ENCODE results near the gene PPARA.
"Not testable (repeated sequence)": the region's sequence is repeated elsewhere in the genome, so short reads cannot be mapped to it uniquely, and the experiment has no call there.

The PPARA gene

GRCh38 chr22:46128606-46129005 is 21.7 kb upstream of the PPARA start:
- no peak for DNase-seq

- no peak for DNase-seq
Observed at GRCh38 chr22:46129390-46130041, 20.8 kb upstream of the PPARA start.

- no peak for DNase-seq
Observed at GRCh38 chr22:46131151-46131587, 19.2 kb upstream of the PPARA start.

GRCh38 chr22:46132193-46132829 is 18.0 kb upstream of the PPARA start:
- not testable (repeated sequence) for DNase-seq

- DNase-seq = no peak
Observed at GRCh38 chr22:46132830-46133587, 17.3 kb upstream of the PPARA start.

GRCh38 chr22:46133588-46133855 is 16.8 kb upstream of the PPARA start:
- no peak for DNase-seq

- no peak for DNase-seq
Observed at GRCh38 chr22:46134111-46134705, 16.1 kb upstream of the PPARA start.

GRCh38 chr22:46135611-46136485 is 14.5 kb upstream of the PPARA start:
- DNase-seq = no peak

- no peak for DNase-seq
Observed at GRCh38 chr22:46136486-46137217, 13.7 kb upstream of the PPARA start.

- DNase-seq = no peak
Observed at GRCh38 chr22:46137218-46137766, 13.0 kb upstream of the PPARA start.

GRCh38 chr22:46138058-46138797 is 12.1 kb upstream of the PPARA start:
- no peak for DNase-seq

GRCh38 chr22:46139417-46139816 is 10.9 kb upstream of the PPARA start:
- not testable (repeated sequence) for DNase-seq

- no peak for DNase-seq
Observed at GRCh38 chr22:46139895-46140350, 10.4 kb upstream of the PPARA start.

GRCh38 chr22:46140989-46141928 is 9.1 kb upstream of the PPARA start:
- no peak for DNase-seq

- no peak for DNase-seq
Observed at GRCh38 chr22:46142548-46143490, 7.5 kb upstream of the PPARA start.

- DNase-seq = no peak
Observed at GRCh38 chr22:46143491-46144147, 6.7 kb upstream of the PPARA start.

GRCh38 chr22:46145361-46145851 is 4.9 kb upstream of the PPARA start:
- no peak for DNase-seq

- no peak for DNase-seq
Observed at GRCh38 chr22:46145896-46146295, 4.4 kb upstream of the PPARA start.

Data from NCI-H1092 treated with DMSO at 0.1 percent for 48 hours (cell line).